ENCODE results near the gene PLEK2.
"Not testable (repeated sequence)": the region's sequence is repeated elsewhere in the genome, so short reads cannot be mapped to it uniquely, and the experiment has no call there.

The PLEK2 gene

DNA sequence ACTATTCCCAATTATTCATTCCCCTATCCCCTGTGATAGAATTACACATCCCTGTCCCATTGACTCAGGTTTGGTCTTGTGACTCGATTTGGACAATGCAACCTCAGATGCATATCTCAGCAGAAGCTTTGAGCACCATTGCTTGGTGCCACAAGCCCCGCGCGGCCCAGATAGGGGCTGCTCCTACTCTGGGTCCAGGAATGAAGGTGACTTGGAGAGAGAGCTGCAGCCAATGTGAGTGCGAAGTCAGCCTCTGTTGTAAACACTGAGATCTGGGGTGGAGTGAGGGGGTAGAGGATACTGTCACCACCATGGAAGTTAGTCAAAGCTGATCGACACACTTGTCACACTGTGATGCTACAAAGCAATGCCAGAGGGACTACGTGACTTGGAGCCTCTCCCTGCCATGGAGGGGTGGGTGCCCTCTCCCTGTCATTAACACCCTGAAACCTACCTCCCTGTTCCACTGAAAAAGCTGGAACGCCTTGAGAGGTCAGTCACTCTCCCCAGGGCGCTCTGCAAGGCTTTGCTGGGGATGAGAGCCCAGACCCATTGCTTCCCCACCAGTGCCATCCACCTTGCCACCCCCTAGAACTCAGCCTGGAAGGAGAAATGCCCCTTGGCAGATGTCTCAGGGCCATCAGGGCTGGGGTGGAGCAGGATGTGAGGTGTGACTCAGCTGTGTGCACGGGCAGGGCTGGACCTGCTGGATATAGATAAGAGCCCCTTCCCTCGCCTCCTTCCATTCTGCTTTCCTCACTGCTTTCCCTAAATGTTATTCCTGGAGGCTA is 6.6 kb upstream of the PLEK2 start:
- Histone ChIP-seq H3K9me3 (ENCODE audit: control insufficient read depth, low read length) (no peaks in the 10 kb centered on the region), H3K4me1 (ENCODE audit: control insufficient read depth, insufficient read depth, low read length) (no peaks in the 10 kb centered on the region), H3K27me3 (ENCODE audit: control insufficient read depth, insufficient read depth, low read length, poor library complexity, severe bottlenecking) (no peaks in the 10 kb centered on the region), H3K27ac (ENCODE audit: insufficient read depth, low read depth, low read length, poor library complexity, severe bottlenecking) (no peak overlapping the region), H3K36me3 (ENCODE audit: control insufficient read depth, insufficient read depth, low read length) (no peaks in the 10 kb centered on the region), H3K4me3 (ENCODE audit: insufficient read depth, low read depth, low read length) (no peak overlapping the region)
- WGBS, 2 experiments: 89 to 91% methylated on average over 11 of the region's 11 CpGs

DNA sequence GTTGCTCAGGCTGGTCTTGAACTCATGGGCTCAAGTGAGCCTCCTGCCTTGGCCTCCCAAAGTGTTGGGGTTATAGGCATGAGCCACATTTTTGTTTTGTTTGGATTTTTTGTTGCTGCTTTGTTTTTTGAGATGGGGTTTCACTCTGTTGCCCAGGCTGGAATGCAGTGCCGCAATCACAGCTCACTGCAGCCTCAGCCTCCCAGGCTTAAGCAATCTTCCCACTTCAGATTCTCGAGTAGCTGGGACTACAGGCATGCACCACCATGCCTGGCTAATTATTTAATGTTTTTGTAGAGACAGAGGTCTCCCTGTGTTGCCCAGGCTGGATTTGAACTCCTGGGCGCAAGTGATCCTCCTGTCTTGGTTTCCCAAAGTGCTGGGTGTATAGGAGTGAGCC is 5.7 kb upstream of the PLEK2 start:
- no peaks in the 10 kb centered on the region for H3K4me1 ChIP-seq (ENCODE audit: control insufficient read depth, insufficient read depth, low read length)
- no peaks in the 10 kb centered on the region for H3K36me3 ChIP-seq (ENCODE audit: control insufficient read depth, insufficient read depth, low read length)
- 85 to 88% methylated on average over 3 of the region's 3 CpGs for WGBS, 2 experiments
- no peak overlapping the region for H3K27ac ChIP-seq (ENCODE audit: insufficient read depth, low read depth, low read length, poor library complexity, severe bottlenecking)
- H3K4me3 ChIP-seq (ENCODE audit: insufficient read depth, low read depth, low read length): no peak overlapping the region
- no peaks in the 10 kb centered on the region for H3K9me3 ChIP-seq (ENCODE audit: control insufficient read depth, low read length)
- no peaks in the 10 kb centered on the region for H3K27me3 ChIP-seq (ENCODE audit: control insufficient read depth, insufficient read depth, low read length, poor library complexity, severe bottlenecking)

DNA sequence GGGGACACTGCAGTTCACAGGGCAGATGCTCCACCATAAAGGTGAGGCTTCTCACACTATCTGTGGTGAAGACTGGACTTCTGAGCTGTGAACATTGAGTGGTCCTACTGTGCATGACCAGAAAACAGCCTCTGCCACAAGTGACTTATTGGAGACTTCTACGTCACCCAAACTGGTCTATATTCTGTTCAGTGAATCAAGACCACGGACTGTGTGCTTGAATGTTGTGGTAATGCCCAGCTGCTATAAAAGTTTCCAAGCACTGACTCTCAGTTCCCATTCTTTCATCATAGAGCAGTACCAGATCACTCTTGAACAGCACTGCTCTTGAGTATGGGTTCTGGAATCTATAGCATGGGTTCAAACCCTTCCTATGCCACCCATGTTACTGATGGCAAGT is 4.8 kb upstream of the PLEK2 start:
- no peaks in the 10 kb centered on the region for H3K36me3 ChIP-seq (ENCODE audit: control insufficient read depth, insufficient read depth, low read length)
- no peak overlapping the region for H3K27ac ChIP-seq (ENCODE audit: insufficient read depth, low read depth, low read length, poor library complexity, severe bottlenecking)
- no peaks in the 10 kb centered on the region for H3K4me1 ChIP-seq (ENCODE audit: control insufficient read depth, insufficient read depth, low read length)
- no peaks in the 10 kb centered on the region for H3K9me3 ChIP-seq (ENCODE audit: control insufficient read depth, low read length)
- H3K27me3 ChIP-seq (ENCODE audit: control insufficient read depth, insufficient read depth, low read length, poor library complexity, severe bottlenecking): peaks cover 5% of the 10 kb centered on the region
- H3K4me3 ChIP-seq (ENCODE audit: insufficient read depth, low read depth, low read length): no peak overlapping the region
- 94 to 95% methylated on average over 2 of the region's 2 CpGs for WGBS, 2 experiments

DNA sequence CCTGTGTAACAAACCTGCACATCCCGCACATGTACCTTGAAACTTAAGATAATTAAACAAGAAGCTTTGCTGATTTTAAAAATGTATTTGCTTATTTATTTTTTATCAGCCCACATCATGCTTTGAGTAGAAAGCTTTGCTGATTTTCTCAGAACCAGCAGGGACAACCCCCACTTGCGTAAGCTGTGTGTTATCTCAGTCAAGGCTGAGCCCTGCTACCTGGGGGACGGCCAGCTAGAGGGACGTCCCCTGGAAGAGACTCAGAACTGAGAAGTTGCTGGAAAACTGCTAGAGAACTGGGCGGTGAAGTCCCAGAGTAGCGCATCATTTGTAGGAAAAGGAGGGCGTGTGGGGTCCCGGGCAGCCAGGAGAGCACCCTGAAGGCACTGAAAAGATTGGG is 4.1 kb upstream of the PLEK2 start:
- Histone ChIP-seq H3K9me3 (ENCODE audit: control insufficient read depth, low read length) (no peaks in the 10 kb centered on the region), H3K4me1 (ENCODE audit: control insufficient read depth, insufficient read depth, low read length) (no peaks in the 10 kb centered on the region), H3K27ac (ENCODE audit: insufficient read depth, low read depth, low read length, poor library complexity, severe bottlenecking) (no peak overlapping the region), H3K36me3 (ENCODE audit: control insufficient read depth, insufficient read depth, low read length) (no peaks in the 10 kb centered on the region), H3K4me3 (ENCODE audit: insufficient read depth, low read depth, low read length) (no peak overlapping the region), H3K27me3 (ENCODE audit: control insufficient read depth, insufficient read depth, low read length, poor library complexity, severe bottlenecking) (peaks cover 5% of the 10 kb centered on the region)
- WGBS, 2 experiments: 90 to 92% methylated on average over 7 to 8 of the region's 8 CpGs

DNA sequence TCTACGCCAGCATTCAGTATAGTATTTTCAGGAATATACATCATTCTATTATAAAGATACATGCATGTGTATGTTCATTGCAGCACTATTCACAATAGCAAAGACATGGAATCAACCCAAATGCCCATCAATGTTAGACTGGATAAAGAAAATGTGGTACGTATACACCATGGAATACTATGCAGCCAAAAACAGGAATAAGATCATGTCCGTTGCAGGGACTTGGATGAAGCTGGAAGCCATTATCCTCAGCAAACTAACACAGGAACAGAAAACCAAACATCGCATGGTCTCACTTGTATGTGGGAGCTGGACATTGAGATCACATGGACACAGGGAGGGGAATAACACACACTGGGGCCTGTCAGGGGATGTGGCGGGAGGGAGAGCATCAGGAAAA is 3.6 kb upstream of the PLEK2 start:
- H3K9me3 ChIP-seq (ENCODE audit: control insufficient read depth, low read length); H3K4me1 ChIP-seq (ENCODE audit: control insufficient read depth, insufficient read depth, low read length); H3K27me3 ChIP-seq (ENCODE audit: control insufficient read depth, insufficient read depth, low read length, poor library complexity, severe bottlenecking); H3K4me3 ChIP-seq (ENCODE audit: insufficient read depth, low read depth, low read length); H3K36me3 ChIP-seq (ENCODE audit: control insufficient read depth, insufficient read depth, low read length); H3K27ac ChIP-seq (ENCODE audit: insufficient read depth, low read depth, low read length, poor library complexity, severe bottlenecking): not testable (repeated sequence)
- 88 to 91% methylated on average over 4 to 5 of the region's 5 CpGs for WGBS, 2 experiments

DNA sequence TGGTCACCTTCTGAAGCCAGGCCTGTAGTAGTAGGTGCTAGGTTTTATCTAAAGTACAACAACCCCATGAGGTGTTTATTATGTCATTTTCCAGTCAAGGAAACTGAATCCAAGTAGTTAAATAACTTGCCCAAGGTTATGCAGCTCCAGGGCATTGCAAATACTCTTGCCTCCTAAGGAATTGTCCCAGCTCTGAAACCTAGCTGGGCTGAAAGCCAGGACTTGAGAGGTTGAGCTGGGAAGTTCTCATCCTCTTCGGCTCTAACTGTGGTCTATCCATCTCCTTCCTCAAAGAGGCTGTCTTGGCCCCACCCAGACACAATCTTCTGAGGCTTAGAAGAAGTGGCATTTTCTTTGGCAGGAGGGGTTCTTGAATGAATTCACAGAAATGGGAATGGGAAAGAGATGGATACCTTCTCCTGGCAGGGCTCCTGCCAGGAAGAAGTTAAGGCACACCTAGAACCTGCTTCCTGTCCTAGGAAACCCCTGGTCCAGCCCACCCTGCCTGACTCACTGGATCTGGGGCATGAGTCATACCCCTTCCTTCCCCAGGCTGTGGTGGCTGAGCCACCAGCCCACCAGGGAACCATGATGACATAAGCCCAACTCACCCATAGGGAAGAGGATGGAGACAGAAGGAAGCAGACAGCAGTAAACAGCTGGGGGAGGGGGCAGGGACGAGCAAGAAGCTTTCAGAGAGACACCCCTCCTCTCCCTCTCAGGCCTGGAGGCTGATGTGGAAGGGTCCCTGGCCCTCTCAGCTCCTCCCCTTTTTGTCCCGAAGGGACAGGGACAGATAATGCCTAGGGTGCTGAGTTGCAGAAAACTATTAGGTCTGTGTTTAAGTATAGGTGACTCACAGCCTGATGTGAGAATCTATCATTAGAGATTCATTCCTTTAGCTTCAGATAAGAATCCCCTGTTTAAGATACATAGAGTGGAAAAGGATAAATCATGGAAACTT is 2.1 kb upstream of the PLEK2 start:
- Histone ChIP-seq H3K4me1 (ENCODE audit: control insufficient read depth, insufficient read depth, low read length) (peaks cover 5% of the 10 kb centered on the region), H3K27ac (ENCODE audit: insufficient read depth, low read depth, low read length, poor library complexity, severe bottlenecking) (no peak overlapping the region), H3K27me3 (ENCODE audit: control insufficient read depth, insufficient read depth, low read length, poor library complexity, severe bottlenecking) (peaks cover 5% of the 10 kb centered on the region), H3K36me3 (ENCODE audit: control insufficient read depth, insufficient read depth, low read length) (no peaks in the 10 kb centered on the region), H3K4me3 (ENCODE audit: insufficient read depth, low read depth, low read length) (no peak overlapping the region), H3K9me3 (ENCODE audit: control insufficient read depth, low read length) (no peaks in the 10 kb centered on the region)
- WGBS, 2 experiments: 66 to 77% methylated on average over 2 to 3 of the region's 3 CpGs

DNA sequence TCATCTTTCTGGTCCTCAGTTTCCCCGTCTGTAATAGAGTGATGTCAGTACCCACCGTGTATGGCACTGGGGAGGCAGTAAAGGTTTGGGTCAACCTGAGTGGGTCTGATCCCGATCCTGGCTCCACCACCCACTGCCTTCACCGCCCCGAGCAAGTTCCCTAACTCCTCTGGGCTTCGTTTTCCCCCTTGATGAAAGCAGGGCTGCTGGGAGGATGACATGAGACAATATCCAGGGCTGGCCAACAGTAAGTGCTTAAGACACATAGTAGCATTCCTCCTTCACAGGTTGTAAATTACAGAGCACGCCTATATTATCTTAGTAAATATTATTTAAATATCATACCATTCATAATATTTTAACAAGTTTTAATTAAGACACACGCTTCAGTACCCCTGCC is 595 bp downstream of the PLEK2 start:
- Histone ChIP-seq H3K4me3 (ENCODE audit: insufficient read depth, low read depth, low read length) (no peak overlapping the region), H3K36me3 (ENCODE audit: control insufficient read depth, insufficient read depth, low read length) (no peaks in the 10 kb centered on the region), H3K27me3 (ENCODE audit: control insufficient read depth, insufficient read depth, low read length, poor library complexity, severe bottlenecking) (peaks cover 5% of the 10 kb centered on the region), H3K27ac (ENCODE audit: insufficient read depth, low read depth, low read length, poor library complexity, severe bottlenecking) (no peak overlapping the region), H3K9me3 (ENCODE audit: control insufficient read depth, low read length) (no peaks in the 10 kb centered on the region), H3K4me1 (ENCODE audit: control insufficient read depth, insufficient read depth, low read length) (peaks cover 5% of the 10 kb centered on the region)
- 81 to 91% methylated on average over 7 to 8 of the region's 8 CpGs for WGBS, 2 experiments

DNA sequence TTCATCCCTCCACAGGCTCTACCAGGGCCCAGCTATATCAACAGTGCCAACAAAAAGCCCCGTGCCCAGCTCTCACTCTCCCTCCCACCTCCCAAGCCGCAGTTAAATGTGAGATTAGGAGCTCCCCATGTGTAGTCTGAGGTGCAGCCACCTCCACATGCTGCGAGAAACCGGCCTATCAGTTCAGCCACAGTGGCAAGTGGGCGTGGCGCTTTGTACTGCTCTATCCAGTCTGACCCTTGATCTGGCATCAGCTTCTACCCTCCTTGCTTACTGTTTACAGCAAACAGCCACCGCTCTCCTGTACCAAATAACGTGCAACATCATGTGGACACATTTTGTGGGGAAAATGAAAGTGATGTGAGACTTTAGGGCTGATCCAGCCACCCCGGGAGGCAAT is 1.7 kb downstream of the PLEK2 start:
- Histone ChIP-seq H3K27ac (ENCODE audit: insufficient read depth, low read depth, low read length, poor library complexity, severe bottlenecking) (no peak overlapping the region), H3K36me3 (ENCODE audit: control insufficient read depth, insufficient read depth, low read length) (no peaks in the 10 kb centered on the region), H3K9me3 (ENCODE audit: control insufficient read depth, low read length) (no peaks in the 10 kb centered on the region), H3K27me3 (ENCODE audit: control insufficient read depth, insufficient read depth, low read length, poor library complexity, severe bottlenecking) (peaks cover 5% of the 10 kb centered on the region), H3K4me1 (ENCODE audit: control insufficient read depth, insufficient read depth, low read length) (peaks cover 5% of the 10 kb centered on the region), H3K4me3 (ENCODE audit: insufficient read depth, low read depth, low read length) (no peak overlapping the region)
- 91% methylated on average over 8 to 9 of the region's 9 CpGs for WGBS, 2 experiments

DNA sequence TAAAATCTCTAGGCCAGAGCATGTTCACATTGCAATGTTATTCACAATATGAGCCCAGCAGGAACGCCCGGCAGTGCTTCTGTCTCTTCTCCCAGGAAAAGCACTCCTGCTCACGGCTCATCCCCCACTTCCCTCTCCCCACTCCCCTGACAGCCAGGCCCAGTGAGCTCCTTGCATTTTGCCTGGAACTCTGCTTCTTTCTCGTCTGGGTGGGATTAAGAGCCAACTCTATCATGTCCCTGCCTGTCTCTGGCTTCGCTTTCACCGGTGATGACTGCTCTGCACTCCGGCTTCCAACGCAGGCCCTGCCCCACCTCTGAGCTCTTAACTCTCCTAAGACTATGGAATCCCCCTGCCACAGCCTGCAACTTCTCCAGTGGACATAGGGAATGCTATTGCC is 2.5 kb downstream of the PLEK2 start:
- 73 to 74% methylated on average over 8 of the region's 8 CpGs for WGBS, 2 experiments
- Histone ChIP-seq H3K4me3 (ENCODE audit: insufficient read depth, low read depth, low read length) (no peak overlapping the region), H3K9me3 (ENCODE audit: control insufficient read depth, low read length) (no peaks in the 10 kb centered on the region), H3K36me3 (ENCODE audit: control insufficient read depth, insufficient read depth, low read length) (no peaks in the 10 kb centered on the region), H3K27me3 (ENCODE audit: control insufficient read depth, insufficient read depth, low read length, poor library complexity, severe bottlenecking) (peaks cover 5% of the 10 kb centered on the region), H3K4me1 (ENCODE audit: control insufficient read depth, insufficient read depth, low read length) (peaks cover 5% of the 10 kb centered on the region), H3K27ac (ENCODE audit: insufficient read depth, low read depth, low read length, poor library complexity, severe bottlenecking) (no peak overlapping the region)

DNA sequence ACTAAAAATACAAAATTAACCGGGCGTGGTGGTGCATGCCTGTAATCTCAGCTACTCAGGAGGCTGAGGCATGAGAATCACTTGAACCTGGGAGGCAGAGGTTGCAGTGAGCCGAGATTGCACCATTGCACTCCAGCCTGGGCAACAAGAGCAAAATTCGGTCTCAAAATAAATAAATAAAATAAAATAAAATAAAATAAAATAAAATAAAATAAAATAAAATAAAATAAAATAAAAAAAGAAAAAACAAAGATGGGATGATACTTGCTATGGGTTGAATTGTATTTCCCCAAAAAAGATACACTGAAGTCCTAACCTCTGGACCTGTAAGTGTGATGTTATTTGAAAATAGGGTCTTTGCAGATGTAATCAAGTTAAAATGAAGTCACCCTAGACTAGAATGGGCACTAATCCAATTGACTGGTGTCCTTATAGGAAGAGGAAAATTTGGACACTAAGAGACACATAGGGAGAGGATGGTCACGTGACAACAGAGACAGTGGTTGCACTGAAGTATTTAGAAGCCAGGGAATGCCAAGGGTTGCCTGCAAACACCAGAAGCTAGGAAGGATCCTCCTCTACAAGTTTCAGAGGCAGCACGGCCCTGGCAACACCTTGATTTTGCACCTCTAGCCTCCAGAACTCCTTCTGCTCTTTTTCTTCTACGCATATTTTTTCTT is 3.7 kb downstream of the PLEK2 start:
- H3K27me3 ChIP-seq (ENCODE audit: control insufficient read depth, insufficient read depth, low read length, poor library complexity, severe bottlenecking); H3K36me3 ChIP-seq (ENCODE audit: control insufficient read depth, insufficient read depth, low read length); H3K27ac ChIP-seq (ENCODE audit: insufficient read depth, low read depth, low read length, poor library complexity, severe bottlenecking); H3K4me3 ChIP-seq (ENCODE audit: insufficient read depth, low read depth, low read length); H3K9me3 ChIP-seq (ENCODE audit: control insufficient read depth, low read length); H3K4me1 ChIP-seq (ENCODE audit: control insufficient read depth, insufficient read depth, low read length): not testable (repeated sequence)
- 87 to 93% methylated on average over 6 of the region's 7 CpGs for WGBS, 2 experiments

All from ectodermal cell (in vitro differentiated cells).